Activated naive CD4-positive, alpha-beta T cell treated with anti-CD3 and anti-CD28 coated beads, Interleukin-2, amount 50 U/mL, for 16 hours (primary cell): ENCODE data around the gene MOBP.

Experiments used
- DNase-seq: peaks from one replicate; pipeline ENCODE4 v3.0.0-alpha.2; 2020

Gene MOBP

DNA sequence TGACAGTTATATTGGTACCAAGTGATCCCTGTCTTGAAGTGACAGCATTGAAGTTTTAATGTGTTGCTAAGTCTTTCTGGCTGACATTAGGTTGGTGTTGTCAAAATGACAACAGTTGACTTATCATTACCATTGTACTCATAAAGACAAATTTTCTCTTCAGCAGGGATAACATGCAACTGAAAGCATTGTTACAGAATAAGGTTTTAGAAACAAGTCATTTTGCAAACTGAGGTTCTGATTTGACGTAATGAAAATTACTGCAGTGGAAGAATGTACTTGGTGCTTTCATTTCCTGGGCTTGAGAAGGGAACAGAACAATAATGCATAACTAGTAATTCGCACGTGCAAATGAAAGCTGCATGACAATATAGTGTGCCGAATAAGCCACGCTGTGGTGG lies 75.1 kb downstream of the MOBP start:
- no peak for DNase-seq

DNA sequence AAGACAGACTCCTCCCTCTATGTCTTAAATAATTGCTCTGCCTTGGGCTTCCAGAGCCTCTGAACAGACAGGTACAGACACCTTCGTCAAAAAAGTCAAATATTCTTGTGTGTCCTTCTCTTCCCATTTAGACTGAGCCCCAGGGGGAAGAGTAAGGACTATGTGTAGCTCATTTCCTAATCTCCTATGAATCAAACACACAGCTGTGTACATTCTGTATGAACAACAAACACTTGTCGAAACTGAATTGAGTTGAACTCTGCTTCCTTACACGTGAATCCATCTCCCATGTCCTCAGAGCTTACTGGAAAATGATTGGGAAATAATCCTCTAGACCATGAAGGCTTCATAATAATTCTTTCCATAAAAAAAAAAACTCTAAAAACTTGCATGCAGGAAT lies 80.8 kb downstream of the MOBP start:
- DNase-seq, result no peak

DNA sequence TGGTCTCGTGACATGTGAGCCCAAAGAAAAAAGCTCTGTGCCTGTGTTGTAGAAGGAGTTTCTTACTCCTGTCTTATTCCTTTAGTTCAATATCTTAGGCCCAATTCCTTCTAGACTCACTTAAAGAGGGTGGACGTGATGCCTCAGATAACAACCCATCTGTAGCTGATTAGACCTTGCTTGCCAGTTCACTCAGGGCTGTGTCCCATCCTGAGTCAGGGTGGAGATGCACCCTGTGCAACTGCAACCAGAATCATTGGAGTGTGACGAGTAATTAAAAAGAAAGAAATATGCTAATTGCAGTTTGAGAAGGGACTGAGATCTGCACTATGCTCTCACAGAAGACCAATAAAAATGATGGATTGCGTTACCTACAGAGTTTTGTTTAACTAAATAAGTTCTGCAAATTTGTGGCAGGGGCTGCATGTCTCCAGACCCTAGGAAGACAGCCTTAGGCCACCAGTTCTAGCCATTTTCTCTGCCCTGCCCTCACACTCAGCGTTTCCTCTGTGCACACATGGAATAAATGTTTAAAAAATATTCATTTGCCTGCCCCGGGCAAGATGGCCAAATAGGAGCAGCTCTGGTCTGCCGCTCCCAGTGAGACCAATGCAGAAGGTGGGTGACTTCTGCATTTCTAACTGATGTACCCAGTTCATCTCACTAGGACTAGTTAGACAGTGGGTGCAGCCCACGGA lies 83.0 kb downstream of the MOBP start:
- no peak for DNase-seq
